ENCODE measurements around the gene UBE2R2.

Gene UBE2R2

DNA sequence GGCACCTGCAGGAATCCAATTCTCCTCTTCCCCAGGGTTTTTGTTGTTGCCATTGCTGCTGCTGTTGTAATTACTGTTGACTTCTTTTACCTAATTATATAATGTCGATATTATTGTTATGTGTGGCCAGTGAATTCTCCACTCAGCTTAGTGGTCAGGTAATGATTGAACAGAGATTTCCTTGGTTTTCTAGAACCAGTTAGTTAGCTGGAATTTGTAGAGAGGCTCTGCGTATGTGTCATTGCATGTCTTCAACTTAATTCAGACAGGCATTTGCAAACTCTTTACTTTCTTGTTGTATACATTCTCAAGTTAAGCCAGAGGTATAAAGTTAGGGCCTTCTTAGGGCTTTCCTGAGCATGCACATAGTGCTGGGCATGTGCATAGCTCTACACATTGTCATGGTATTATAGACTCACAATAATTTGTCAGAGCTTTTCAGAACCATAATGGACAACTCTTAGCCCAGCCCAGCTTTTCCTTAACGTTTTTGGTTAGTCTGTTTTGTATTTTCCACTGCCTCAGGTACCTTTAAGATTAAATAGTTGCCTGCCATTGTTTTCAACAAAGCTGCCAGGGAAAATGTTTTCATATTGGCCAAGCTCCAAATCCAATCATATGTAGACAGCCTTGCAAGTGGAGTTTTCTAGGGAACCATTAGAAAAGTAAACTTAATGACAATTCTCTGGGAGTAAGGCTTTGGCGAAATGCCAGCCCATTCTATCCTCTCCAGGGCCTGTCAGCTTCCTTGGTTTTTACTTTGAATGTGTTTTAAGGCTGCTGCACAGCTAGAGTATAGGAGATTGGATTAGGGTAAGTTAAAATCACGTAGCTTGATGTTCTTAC lies 68.1 kb downstream of the UBE2R2 start:
- no peak for DNase-seq (ENCODE audit: low read depth)

DNA sequence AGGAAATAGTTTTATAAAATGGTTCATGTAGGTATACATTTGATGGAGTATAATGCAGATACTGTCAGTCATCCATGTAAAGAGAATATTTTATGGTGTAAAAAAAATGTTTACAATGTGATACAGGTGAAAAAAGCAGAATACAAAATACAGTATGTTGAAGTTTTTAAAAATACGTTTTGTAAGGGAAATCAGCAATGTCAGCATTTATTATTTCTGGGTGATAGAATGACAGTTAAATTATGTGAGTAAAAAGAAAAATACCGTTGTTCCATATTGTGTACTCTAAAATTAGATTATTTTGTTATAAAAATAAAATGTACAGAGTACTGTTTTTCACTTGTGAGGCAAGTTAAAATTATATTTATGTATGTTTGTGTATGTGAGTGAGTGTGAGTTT lies 69.0 kb downstream of the UBE2R2 start:
- no peak for DNase-seq (ENCODE audit: low read depth)

DNA sequence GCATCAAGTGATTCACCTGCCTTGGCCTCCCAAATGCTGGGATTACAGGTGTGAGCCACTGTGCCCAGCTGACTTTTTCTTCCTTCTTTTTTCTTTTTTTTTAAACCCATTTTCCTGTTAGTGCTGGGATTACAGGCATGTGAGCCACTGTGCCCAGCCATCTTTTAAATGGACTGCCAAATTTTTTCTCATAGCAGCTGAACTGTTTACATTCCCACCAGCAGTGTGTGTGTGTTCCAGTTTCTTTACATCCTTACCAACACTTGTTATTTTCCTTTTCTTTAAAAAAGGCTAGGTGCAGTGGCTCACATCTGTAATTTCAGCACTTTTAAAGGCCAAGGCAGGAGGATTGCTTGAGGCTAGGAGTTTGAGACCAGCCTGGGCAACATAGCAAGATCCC lies 76.9 kb downstream of the UBE2R2 start:
- DNase-seq (ENCODE audit: low read depth), result no peak

DNA sequence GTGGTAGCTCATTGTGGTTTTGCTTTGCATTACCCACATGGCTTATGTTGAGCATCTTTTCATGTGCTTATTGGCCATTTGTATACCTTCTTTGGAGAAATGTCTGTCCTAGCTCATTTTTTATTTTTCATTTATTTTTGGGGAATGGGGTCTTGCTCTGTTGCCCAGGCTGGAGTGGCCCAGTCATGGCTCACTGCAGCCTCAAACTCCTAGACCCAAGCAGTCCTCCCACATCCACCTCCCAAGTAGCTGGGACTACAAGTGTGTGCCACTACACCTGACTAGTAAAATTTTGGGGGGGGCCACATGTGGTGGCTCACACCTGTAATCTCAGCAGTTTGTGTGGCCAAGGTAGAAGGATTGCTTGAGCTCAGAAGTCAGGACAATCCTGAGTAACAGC lies 77.4 kb downstream of the UBE2R2 start:
- no peak for DNase-seq (ENCODE audit: low read depth)

DNA sequence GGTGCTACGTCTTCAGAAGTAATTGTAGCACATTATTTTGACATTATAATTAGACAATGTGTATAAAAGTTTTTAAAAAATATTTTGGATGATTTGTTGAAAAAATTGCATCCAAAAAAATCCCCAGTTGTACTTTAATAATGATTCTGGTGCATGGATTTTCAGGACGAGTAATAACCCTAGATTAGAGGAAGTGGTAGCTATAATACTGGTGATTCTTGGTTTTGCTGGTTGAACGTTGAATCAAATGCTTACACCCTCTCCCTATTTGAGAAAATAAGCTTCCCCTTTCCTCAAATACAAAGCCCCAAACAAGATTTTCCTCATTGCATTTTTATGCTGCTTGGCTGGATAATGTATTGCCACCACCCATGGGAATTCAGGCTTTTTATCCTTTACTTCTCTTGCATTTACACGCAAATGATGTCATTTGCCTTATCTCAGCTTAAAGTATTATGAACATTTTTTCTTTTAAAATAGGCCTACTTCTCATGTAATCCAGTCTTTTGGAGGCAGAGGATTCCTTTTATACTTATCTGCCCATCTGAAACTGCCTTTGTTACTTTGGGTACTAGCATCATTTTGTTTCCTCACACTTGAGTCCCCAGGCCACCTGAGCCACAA lies 86.3 kb downstream of the UBE2R2 start:
- no peak for DNase-seq (ENCODE audit: low read depth)

DNA sequence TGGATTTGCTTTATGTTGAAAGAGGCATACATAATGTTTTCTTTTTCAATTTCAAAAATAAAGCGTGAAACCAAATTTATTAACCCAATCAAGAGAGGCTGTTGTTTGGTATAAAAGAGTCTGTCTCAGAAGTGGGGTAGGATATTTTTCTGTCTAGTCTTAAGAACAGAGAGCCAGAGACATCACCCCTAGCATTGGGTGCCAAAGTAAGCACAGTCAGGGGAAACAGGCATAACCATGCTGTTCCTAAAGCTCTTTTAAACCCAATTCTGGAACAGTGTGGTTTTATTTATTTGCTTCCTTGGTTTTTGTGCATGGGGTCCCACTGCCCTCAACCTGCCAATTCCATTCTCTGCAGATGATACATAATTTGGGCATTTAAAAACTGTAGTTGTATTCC lies 88.2 kb downstream of the UBE2R2 start:
- DNase-seq (ENCODE audit: low read depth), result no peak

DNA sequence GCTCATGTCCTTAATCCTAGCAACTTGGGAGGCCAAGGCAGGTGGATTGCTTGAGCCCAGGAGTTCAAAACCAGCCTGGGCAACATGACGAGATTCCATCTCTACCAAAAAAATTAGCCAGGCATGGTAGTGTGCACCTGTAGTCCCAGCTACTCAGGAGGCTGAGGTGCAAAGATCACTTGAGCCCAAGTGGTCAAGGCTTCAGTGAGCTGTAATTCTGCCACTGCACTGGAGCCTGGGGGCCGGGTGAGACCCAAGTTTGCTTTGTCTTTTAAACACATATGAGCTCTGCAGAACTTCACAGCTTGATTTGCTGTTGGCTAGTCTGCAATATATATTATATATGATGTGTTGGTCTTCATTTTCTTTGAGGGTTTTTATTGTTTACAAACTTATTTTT lies 89.8 kb downstream of the UBE2R2 start:
- no peak for DNase-seq (ENCODE audit: low read depth)

DNA sequence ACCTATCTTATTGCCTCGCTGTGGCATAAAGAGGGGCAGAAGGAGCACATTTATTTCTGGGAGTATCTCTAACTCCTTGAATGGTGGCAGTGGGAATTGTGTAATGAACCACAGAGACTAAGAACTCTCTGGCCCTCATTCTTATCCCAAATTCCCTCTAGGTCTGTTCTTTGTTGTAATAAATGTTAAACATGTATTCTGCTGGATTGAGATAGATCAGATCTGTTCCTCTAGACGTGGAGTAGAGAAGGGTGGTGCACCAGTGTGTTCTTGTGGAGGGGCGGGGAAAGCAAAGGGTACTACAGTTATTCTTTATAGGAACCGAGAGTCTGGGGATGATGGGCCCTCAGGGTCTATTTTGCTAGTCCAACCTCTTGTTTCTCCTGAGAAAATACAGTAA lies 90.4 kb downstream of the UBE2R2 start:
- DNase-seq (ENCODE audit: low read depth), result no peak

DNA sequence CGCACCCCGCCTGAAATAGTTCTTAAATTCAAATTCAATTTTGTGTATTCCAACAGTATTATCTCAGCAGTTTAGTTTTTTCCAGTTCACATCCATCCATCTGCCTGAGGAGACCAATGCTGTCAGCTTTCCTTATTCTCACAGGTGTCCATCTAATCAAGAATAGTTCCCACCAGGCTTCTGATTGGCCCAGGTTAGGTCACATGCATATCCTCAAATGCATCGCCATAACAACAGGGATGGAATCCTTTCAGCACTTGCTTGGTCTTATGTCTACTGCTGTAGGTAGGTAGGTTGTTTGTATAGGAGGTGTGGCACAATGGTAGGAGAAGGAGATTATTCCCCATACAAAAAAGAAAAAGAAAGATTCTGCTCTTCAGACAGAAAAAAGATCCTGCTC lies 91.2 kb downstream of the UBE2R2 start:
- DNase-seq (ENCODE audit: low read depth), result no peak

DNA sequence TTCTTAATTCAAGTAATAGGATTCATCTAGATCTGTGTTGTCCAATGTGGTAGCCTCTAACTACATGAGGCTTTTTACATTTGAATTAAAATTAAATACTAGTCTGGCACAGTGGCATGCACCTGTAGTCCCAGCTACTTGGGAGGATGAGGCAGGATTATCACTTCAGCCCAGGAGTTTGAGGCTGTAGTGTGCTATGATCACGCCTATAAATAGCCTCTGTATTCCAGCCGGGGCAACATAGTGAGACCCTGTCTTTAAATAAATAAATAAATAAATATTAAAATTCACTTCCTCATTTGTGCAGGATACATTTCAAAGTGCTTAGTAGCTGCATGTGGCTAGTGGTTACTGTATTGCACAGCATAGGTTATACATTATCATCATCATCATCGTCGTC lies 91.8 kb downstream of the UBE2R2 start:
- no peak for DNase-seq (ENCODE audit: low read depth)

DNA sequence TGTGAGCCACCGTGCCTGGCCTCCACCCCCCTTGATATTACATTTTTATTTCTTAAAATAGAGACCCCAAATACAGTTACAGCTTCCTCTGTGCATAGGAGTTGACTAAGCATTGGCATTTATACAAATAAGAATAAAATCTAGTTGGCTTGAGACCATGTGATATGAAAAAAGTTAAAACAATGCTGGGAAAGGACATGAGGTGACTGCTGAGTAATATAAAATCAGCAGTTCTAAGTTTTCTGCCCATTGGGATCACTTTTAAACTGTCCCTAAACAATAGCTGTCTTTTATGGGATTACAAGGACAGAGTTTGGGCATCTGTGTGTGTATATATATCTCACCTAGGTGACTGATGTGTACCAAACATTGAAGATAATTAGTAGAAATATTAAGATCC lies 96.6 kb downstream of the UBE2R2 start:
- DNase-seq (ENCODE audit: low read depth), result no peak

DNA sequence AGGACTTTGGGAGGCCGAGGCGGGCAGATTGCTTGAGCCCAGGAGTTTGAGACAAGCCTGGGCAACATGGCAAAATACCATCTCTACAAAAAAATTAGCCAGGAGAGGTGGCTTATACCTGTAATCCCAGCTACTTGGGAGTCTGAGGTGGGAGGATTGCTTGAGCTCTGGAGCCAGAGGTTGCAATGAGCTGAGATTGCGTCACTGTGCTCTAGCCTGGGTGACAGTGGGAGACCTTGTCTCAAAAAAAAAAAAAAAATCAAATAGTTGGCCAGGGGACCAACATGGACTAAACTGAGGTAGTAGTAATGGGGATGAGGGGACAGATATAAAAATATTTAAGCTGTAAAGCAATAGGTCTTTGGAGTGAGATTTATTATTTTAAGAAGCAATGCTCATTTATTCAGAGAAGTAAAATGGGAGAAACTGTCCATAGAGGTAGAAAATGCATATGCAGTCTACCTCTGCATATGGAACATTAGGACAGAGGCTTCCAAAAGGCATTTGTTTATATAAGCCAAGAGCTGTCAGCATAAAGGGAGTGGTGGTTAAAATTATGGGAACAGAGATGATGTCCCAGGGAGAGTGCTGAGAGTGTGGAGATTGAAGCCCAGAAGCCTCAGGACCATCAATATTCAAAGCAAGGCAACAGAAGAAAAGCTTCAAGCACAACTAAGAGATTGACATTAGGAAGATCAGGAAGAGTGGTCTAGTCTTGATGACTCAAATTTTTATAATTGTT lies 98.1 kb downstream of the UBE2R2 start:
- no peak for DNase-seq (ENCODE audit: low read depth)

DNA sequence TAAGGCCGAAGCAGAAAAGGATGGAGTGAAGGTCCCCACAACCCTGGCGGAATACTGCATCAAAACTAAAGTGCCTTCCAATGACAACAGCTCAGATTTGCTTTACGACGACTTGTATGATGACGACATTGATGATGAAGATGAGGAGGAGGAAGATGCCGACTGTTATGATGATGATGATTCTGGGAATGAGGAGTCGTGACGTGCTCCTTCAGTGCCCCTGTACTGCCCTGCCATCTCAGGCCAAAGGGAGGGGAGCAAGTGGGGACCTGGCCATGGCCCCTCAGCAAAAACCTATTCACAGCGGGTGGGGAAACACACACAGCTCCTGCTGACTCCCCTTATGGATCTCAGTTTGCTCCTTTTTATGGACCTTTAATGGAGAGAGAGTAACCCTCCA lies 100.1 kb downstream of the UBE2R2 start:
- DNase-seq (ENCODE audit: low read depth), result no peak

DNA sequence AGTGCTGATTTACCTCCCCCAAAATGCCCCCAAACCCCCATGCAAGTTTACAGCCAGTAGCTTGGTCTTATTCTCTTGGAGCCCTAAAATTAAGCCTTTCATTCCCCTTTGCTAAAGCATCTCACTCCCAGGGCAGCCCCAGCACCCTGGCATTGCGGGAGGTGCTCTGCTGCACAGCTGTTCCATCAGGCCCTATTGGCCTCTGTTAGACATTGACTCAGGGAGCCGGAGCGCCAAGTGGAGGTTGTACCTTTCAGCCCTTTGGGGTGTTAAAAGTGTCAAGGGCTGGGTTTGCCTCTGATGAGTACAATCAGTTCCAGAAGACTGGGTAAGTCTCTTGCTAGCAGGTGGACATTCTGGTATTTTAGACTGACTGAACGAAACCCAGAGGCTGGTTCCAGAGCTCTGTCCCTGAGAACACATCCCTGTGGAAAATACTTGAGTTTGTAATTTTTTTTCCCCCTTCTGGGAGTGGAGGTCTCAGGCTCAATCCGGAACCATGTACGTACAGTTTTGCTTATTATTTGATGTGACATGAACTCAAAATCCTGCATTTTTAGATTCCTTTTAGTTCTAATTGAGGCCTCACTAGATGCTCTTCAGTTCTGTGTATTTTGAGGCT lies 102.4 kb downstream of the UBE2R2 start:
- DNase-seq (ENCODE audit: low read depth), result no peak

DNA sequence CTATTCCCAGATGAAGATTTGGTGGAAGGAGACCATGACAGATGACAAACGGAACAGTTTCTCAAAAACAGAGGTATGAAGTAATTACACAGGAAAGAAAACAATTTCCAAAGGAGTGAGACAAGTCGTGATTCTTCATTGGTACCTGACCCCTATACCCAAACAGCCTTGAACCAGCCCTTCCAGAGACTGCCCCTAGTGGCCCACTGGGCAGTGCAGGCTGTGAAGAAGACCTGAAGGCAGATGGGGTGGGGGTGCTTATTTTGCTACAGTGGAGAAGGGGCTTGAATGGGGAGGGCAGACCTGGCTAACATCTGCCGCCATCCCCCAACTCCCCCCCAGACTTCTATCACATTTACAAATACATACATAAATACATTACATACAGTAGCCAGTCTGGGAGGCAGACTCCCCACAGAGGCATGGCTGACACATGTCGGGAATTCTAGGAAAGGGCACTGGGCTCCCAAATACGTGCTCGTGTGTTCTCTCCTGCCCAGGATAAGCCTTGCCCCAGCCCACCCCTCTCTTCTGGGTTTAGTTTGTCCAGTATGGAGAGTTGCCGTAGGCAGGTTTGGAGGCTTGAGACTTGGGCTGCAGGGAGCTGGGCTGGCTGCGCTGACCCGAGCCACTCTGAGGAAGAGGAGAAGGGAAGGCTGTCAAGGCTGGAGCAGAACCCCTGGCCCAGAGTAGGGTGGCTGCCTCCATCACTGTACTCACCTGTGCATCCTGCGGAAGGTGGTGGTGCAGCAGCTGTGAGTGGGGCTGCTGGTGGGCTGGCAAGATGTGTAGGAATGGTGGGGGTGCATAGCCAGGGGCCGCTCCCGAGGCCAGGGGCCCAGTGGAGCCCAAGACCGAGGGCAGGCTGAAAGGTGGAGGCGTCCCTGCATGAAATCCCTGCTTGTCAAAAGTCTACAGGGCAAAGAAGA lies 105.3 kb downstream of the UBE2R2 start:
- no peak for DNase-seq (ENCODE audit: low read depth)

DNA sequence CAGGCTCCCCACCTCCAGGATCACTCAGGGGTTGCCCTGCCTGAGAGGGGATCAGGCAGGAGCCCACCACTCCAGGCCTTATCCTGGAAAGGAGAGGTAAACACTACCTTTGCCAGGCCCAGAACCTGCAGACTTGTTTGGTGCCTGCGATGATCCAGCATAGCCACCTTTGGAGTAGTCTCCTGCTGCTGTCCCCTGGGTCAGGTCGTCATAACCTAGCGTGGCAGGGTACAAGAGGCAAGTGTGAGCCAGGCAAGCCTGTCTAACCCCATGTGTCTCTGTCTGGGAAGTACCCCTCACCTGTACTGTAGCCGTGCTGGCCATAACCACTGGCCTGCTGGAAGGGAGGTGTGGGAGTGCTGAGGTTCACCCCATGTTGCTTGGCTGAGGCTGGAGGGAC lies 106.1 kb downstream of the UBE2R2 start:
- no peak for DNase-seq (ENCODE audit: low read depth)

DNA sequence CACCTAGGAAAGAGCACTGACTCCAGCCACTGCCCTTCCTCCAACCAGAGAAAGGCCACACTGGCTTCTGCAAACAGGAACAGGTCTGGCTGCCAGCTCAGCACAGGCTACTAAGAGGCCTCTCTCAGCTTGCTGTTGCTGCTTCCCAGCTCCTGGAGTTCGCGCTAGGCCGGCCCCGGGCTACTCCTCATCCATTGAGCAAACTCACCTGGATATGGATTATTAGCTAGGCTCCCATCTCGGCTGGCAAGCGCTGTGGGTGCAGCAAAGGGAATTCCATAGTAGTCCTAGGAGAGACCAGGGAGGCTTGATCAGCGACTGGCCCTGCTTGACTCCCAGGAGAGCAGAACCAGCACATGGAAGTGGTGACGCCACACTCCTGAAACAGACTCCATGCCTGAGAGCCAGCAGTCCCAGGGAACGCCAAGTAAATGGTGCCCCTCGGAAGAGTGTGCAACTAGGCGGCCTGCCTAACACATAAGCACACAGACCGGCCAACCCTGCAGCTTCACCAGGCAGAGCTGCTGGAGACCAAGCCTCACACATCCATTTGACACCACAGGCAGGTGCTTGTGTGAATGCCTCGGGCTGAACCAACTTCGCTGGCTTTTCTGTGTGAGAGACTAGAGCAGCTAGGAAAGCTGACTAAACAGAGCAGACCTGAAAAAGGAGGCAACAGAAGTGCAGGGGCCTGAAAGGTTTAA lies 107.2 kb downstream of the UBE2R2 start:
- DNase-seq (ENCODE audit: low read depth), result no peak

DNA sequence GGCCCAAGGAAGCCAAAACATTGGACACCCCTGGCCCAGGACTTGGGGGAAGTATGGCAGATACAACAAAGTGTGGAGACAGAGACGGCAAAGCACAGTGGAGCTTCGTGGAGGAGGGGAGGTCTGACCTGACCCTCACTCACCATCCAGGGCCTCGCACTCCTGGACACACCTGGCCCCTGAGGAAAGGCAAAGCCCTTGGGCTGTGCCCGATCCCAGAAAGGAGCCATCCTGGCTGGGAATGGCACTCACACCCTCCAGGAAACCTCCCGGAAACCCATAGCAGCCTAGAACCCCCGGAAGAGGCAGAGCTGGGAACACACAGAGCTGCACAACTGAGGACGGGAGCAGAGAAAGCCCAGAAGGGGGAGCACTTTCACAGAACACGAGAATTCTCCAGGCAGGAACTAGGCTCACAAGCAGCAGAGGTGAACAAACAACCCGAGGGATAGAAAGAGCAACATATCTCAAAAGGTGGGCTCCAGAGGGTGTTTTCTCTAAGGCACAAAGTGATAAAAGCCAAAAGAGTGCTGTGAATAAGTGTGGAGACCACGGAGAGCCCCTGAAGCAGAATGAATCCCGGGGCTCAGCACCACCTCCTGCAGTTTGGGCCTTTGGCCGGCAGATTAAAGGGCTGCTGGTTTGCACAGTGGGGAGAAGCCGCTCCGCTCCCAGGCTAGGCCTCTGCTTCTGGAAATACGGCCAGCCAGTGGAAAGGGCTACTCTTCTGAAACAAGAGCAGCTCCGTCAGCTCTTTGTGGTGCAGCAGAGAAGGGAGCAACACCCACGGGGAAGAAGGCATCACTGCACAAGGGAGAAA lies 108.2 kb downstream of the UBE2R2 start:
- no peak for DNase-seq (ENCODE audit: low read depth)

DNA sequence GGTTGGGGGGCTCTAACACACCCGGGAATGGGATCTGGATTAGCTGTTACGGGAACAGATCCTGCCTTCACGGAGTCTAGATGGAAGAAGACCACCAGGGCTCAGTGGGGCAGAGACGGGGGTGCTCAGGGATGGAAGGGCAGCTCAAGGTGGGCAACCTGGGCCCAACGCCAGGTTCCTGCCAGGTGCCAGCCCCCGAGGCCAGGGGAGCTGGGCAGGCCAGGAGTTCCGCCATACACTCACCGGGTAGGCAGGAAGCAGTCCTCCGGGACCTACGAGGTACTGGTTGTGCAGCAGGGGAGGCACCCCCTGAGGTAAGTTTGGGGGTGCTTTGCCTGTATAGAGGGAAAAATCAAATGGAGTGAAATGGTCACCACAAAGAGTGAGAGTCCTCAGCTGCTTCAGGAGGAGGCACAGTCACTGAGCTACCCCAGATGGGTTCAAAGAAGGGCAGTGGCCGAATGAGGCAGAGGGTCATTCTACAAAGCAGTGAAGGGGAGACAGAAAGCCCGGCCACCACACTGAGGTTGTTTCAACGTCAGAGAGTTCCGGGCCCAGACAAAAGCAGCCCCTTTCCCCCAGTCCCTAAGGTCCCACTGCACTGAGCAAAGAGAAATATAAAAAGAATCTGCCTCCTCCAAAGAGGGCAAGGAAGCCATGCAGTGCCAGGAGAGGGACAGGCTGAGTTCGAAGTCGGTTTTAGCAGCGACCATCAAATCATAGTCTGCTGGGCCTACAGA lies 110.0 kb downstream of the UBE2R2 start:
- DNase-seq (ENCODE audit: low read depth), result no peak
